ENCODE measurements around the gene OVCA2. TPM values are rescaled to one million over a fixed set of nuclear protein-coding genes. Genes with fewer than 3 reads are reported as not detected.

OVCA2 gene
- total RNA-seq, 1 experiment from 2014 or later, result 42.5 TPM

Small RNA genes lying within 50 kb of the gene (microRNA-seq; reads per million reads assigned to microRNA genes)
- gene MIR132 (ENCODE audit: unreplicated experiment), result 590 reads per million, percentile 75 among the genes with 10 or more reads in this experiment
- 7.6 reads per million, percentile 23 among the genes with 10 or more reads in this experiment for gene MIR212 (ENCODE audit: unreplicated experiment)

Other genes starting within 250 kb of the OVCA2 start
- 17.1 TPM for gene SMYD4, start 212.1 kb upstream of the OVCA2 start, total RNA-seq (2021; ENCODE audit: unreplicated experiment)
- 150 TPM for gene RPA1, start 212.0 kb upstream of the OVCA2 start, total RNA-seq (2021; ENCODE audit: unreplicated experiment)
- 0.80 TPM for gene RTN4RL1, start 16.7 kb upstream of the OVCA2 start, total RNA-seq (2021; ENCODE audit: unreplicated experiment)
- 24.3 TPM for gene DPH1, start 11.9 kb upstream of the OVCA2 start, total RNA-seq (2021; ENCODE audit: unreplicated experiment)
- gene HIC1, start 13.1 kb downstream of the OVCA2 start, total RNA-seq (2021; ENCODE audit: unreplicated experiment), result 1.4 TPM